Measurements from ENCODE around the gene INO80.

DNA sequence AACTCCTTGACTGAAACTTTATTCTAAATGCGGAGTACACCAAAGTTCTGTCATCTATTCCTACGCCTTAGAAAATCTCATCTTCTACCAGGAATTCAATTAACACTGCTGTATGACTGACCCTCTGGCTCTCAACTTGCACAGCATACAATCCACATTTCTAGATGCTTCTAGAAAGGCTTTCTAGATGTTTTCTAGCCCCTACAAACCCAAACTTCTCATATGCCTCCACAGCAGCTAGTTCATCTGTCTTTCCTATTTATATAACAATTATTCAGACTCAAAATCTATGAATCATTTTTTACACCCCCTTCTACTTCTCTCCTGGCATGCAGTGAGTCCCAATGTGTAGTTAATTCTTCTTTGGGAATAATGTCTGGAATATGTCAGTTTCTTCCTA lies 13.2 kb downstream of the INO80 start:
- TF ChIP-seq, protein P1, sequence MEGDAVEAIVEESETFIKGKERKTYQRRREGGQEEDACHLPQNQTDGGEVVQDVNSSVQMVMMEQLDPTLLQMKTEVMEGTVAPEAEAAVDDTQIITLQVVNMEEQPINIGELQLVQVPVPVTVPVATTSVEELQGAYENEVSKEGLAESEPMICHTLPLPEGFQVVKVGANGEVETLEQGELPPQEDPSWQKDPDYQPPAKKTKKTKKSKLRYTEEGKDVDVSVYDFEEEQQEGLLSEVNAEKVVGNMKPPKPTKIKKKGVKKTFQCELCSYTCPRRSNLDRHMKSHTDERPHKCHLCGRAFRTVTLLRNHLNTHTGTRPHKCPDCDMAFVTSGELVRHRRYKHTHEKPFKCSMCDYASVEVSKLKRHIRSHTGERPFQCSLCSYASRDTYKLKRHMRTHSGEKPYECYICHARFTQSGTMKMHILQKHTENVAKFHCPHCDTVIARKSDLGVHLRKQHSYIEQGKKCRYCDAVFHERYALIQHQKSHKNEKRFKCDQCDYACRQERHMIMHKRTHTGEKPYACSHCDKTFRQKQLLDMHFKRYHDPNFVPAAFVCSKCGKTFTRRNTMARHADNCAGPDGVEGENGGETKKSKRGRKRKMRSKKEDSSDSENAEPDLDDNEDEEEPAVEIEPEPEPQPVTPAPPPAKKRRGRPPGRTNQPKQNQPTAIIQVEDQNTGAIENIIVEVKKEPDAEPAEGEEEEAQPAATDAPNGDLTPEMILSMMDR (IDR thresholded peaks at IDR 0.05; ENCODE audit: low read length): no peak
- TF ChIP-seq EZH2 (IDR thresholded peaks at IDR 0.05; ENCODE audit: borderline replicate concordance, low read length): no peak

Data from OCI-LY1 (cell line).